DOHH2 (cell line): Measurements from ENCODE around the gene CCDC112.

Source experiments
- EZH2phosphoT487 ChIP-seq: fragments of 200-600 bp; sonication (generic); IDR thresholded peaks from 2 replicates; pipeline ENCODE4 v1.6.1; 2017; ENCODE audit warnings: borderline replicate concordance, mild to moderate bottlenecking, antibody characterized with exemption, low read length, moderate library complexity, mixed read lengths
- TF ChIP-seq, protein P1 (sequence below): fragments of 200-600 bp; sonication (generic); IDR thresholded peaks from one replicate; pipeline ENCODE4 v1.5.1; 2014; ENCODE audit warnings: antibody characterized with exemption, mild to moderate bottlenecking, low read depth, low read length; ENCODE audit not compliant: poor library complexity, severe bottlenecking

- TF ChIP-seq, protein P1, sequence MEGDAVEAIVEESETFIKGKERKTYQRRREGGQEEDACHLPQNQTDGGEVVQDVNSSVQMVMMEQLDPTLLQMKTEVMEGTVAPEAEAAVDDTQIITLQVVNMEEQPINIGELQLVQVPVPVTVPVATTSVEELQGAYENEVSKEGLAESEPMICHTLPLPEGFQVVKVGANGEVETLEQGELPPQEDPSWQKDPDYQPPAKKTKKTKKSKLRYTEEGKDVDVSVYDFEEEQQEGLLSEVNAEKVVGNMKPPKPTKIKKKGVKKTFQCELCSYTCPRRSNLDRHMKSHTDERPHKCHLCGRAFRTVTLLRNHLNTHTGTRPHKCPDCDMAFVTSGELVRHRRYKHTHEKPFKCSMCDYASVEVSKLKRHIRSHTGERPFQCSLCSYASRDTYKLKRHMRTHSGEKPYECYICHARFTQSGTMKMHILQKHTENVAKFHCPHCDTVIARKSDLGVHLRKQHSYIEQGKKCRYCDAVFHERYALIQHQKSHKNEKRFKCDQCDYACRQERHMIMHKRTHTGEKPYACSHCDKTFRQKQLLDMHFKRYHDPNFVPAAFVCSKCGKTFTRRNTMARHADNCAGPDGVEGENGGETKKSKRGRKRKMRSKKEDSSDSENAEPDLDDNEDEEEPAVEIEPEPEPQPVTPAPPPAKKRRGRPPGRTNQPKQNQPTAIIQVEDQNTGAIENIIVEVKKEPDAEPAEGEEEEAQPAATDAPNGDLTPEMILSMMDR = no peak
- TF ChIP-seq EZH2phosphoT487 = no peak
These were observed 59.9 kb downstream of the CCDC112 start for GRCh38 chr5:115236599-115236998.
